Mesothelial cell of epicardium (in vitro differentiated cells): ENCODE measurements around the gene DUSP8. TPM values are rescaled to one million over a fixed set of nuclear protein-coding genes. Genes with fewer than 3 reads are reported as not detected.

Experiments used
- DNase-seq, 2 experiments: peaks; one replicate each; pipeline ENCODE4 v3.0.0; 2021; ENCODE audit warnings: low spot score in 2 of 2; ENCODE audit not compliant: unreplicated experiment in 2 of 2
- H3K27ac Mint-ChIP-seq: 2 replicates; pipeline ENCODE4 v1.8.0; 2021; ENCODE audit warnings: mixed read lengths
- H3K27me3 Mint-ChIP-seq: 2 replicates; pipeline ENCODE4 v1.8.0; 2021; ENCODE audit warnings: low read depth, mixed read lengths
- H3K36me3 Mint-ChIP-seq: 2 replicates; pipeline ENCODE4 v1.8.0; 2021; ENCODE audit warnings: mixed read lengths
- H3K4me1 Mint-ChIP-seq: 2 replicates; pipeline ENCODE4 v1.8.0; 2021; ENCODE audit warnings: mixed read lengths
- H3K4me3 Mint-ChIP-seq: 2 replicates; pipeline ENCODE4 v1.8.0; 2021; ENCODE audit warnings: mild to moderate bottlenecking, moderate library complexity, mixed read lengths
- H3K9me3 Mint-ChIP-seq: 2 replicates; pipeline ENCODE4 v1.8.0; 2021; ENCODE audit warnings: mixed read lengths
- CTCF ChIP-seq: fragments of 200-600 bp; sonication (generic); IDR thresholded peaks from one replicate; pipeline ENCODE4 v1.5.0; 2021; ENCODE audit warnings: antibody characterized with exemption; ENCODE audit not compliant: unreplicated experiment
- total RNA-seq: library from RNA; stranded (reverse); gene quantifications from 3 replicates; pipeline ENCODE4 v1.2.1, GENCODE V29; 2021

Gene DUSP8
- total RNA-seq, 1 donor from 2014 or later = 9.1 TPM

DNA sequence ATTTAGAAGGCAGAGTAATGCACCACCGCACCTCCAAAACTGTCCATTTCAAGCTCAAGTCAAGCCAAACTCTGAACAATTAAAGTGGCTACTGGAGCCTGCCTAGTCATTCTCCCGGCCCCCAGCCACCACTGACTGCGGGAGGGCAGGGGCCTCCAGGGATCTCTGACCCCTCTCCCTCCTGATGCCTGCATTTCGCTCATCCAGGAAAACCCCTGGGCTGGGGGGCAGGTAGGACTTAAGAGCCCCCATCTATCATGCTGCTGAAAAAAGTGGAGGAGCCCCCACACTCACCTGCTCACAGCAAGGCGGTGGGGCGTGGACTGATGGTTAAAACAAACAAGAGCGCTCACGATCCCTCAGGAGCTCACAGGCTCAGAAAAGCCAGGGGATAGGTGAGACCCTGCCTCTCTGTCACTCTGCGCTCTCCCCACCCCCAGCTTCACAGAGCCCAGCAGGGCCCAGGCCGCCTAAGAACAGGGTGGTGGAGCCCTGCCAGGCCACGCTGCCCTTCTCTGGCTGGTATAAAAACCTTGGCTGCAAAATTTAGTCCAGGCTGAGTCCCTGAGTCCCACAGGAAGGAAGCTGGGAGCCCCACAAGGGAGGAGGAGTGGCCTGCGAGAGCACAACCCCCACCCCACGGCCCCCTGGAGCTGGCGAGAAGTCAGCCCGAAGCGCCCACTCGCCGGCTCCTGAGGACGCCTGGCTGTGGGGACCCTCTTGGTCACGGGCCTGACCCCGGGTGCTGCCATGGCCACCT is 64.5 kb downstream of the DUSP8 start:
- Mint-ChIP-seq H3K4me3 (no peak overlapping the region), H3K27me3 (no peaks in the 10 kb centered on the region), H3K27ac (no peak overlapping the region)

GRCh38 chr11:1506981-1507380 is 65.1 kb downstream of the DUSP8 start:
- H3K4me1 Mint-ChIP-seq = peaks cover 14% of the 10 kb centered on the region
- H3K4me3 Mint-ChIP-seq = no peak overlapping the region
- H3K27ac Mint-ChIP-seq = no peak overlapping the region
- no peaks in the 10 kb centered on the region for H3K9me3 Mint-ChIP-seq
- DNase-seq = no peak
- TF ChIP-seq CTCF = no peak
- H3K27me3 Mint-ChIP-seq = no peaks in the 10 kb centered on the region
- no peaks in the 10 kb centered on the region for H3K36me3 Mint-ChIP-seq

More for the DNA sequence above, 64.5 kb downstream of the DUSP8 start:
- TF ChIP-seq CTCF = no peak
- H3K36me3 Mint-ChIP-seq = no peaks in the 10 kb centered on the region
- no peaks in the 10 kb centered on the region for H3K9me3 Mint-ChIP-seq
- no peak for DNase-seq
- H3K4me1 Mint-ChIP-seq = peaks cover 14% of the 10 kb centered on the region

DNA sequence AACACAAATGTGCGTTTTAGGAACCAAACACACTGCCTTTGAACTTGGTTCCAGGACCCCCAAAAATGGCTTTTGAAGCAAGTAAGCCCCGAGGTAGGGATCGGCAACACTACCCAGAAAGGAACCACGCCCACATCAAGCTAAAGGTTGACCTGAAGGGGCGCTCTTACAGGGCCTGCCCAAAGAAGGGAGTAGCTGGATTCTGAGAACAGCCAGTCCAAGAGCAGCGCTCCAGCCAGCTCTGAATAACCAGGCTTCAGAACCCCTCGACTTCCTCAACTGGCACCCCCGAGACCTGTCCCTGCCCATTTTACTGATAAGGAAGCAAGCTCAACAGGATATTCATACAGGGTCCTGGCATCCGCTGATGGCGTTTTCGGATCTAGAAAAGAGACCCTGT is 66.6 kb downstream of the DUSP8 start:
- Mint-ChIP-seq H3K27me3 (no peaks in the 10 kb centered on the region), H3K4me1 (peaks cover 14% of the 10 kb centered on the region), H3K4me3 (no peak overlapping the region), H3K36me3 (no peaks in the 10 kb centered on the region), H3K9me3 (no peaks in the 10 kb centered on the region), H3K27ac (no peak overlapping the region)
- no peak for DNase-seq
- TF ChIP-seq CTCF = no peak

DNA sequence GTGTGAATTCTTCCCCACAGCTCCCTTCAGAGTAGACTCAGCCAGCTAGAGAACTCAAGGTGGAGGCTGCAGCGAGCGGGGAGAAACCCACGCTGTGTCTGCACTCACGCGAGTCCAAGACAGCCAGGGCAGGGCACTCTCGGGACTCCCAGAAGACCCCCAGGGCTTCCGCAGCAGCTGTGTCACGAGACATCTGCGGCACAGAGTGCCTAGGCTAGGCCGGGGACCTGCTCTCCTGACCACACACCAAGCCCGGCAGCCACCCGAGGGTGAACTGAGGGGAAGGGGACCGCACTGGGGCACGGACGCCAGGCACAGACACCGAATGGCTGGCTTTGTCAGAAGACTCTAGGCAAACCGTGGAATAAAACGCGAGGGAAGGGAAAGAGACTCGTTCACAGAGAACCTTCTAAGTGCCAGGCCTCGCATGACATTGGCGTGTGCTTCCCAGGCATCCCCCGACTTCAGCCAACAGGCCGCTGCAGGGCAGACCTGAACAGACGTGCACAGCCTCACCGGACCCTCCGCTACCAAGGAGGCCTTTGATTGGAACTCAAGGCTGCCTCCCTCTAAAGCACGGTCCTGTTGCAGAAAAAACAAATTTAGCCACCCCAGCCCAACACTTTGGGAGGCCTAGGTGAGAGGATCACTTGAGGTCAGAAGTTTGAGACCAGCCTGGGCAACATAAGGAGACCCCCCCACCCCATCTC is 67.3 kb downstream of the DUSP8 start:
- Mint-ChIP-seq H3K27ac (no peak overlapping the region), H3K36me3 (no peaks in the 10 kb centered on the region), H3K4me1 (peaks cover 14% of the 10 kb centered on the region), H3K4me3 (no peak overlapping the region), H3K27me3 (no peaks in the 10 kb centered on the region), H3K9me3 (no peaks in the 10 kb centered on the region)
- no peak for TF ChIP-seq CTCF
- DNase-seq = no peak

GRCh38 chr11:1504138-1504537 is 67.9 kb downstream of the DUSP8 start:
- DNase-seq = no peak
- H3K27me3 Mint-ChIP-seq = no peaks in the 10 kb centered on the region
- H3K36me3 Mint-ChIP-seq = peaks cover under 1% of the 10 kb centered on the region
- H3K4me3 Mint-ChIP-seq = no peak overlapping the region
- no peak for TF ChIP-seq CTCF
- H3K9me3 Mint-ChIP-seq = no peaks in the 10 kb centered on the region
- no peak overlapping the region for H3K27ac Mint-ChIP-seq
- H3K4me1 Mint-ChIP-seq = peaks cover 9% of the 10 kb centered on the region

Other genes with a start within 250 kb of the DUSP8 start
- gene BRSK2, start 182.3 kb downstream of the DUSP8 start, total RNA-seq = 4.6 to 6.8 TPM (median 4.9 TPM) in 3 replicates
- gene MOB2, start 85.5 kb downstream of the DUSP8 start, total RNA-seq = 27.6 to 31.3 TPM (median 28.1 TPM) in 3 replicates
- gene KRTAP5-1, start 13.0 kb upstream of the DUSP8 start, total RNA-seq = not detected in 3 replicates
- gene KRTAP5-2, start 26.0 kb upstream of the DUSP8 start, total RNA-seq = not detected in 3 replicates
- not detected in 3 replicates for gene KRTAP5-3, start 36.2 kb upstream of the DUSP8 start, total RNA-seq
- gene KRTAP5-4, start 49.9 kb upstream of the DUSP8 start, total RNA-seq = not detected in 3 replicates
- gene KRTAP5-5, start 57.5 kb upstream of the DUSP8 start, total RNA-seq = not detected in 3 replicates
- not detected in 3 replicates for gene KRTAP5-6, start 124.9 kb upstream of the DUSP8 start, total RNA-seq
- gene IFITM10, start 178.3 kb upstream of the DUSP8 start, total RNA-seq = 2.2 to 2.8 TPM (median 2.7 TPM) in 3 replicates
- gene CTSD, start 191.7 kb upstream of the DUSP8 start, total RNA-seq = 139 to 142 TPM (median 140 TPM) in 3 replicates